Eye (tissue), 1 donor: Measurements from ENCODE around the gene RASL10A.

Experiments used
- DNase-seq: peaks from one replicate; pipeline ENCODE4 v3.0.0-alpha.2; 2015

Gene RASL10A

DNA sequence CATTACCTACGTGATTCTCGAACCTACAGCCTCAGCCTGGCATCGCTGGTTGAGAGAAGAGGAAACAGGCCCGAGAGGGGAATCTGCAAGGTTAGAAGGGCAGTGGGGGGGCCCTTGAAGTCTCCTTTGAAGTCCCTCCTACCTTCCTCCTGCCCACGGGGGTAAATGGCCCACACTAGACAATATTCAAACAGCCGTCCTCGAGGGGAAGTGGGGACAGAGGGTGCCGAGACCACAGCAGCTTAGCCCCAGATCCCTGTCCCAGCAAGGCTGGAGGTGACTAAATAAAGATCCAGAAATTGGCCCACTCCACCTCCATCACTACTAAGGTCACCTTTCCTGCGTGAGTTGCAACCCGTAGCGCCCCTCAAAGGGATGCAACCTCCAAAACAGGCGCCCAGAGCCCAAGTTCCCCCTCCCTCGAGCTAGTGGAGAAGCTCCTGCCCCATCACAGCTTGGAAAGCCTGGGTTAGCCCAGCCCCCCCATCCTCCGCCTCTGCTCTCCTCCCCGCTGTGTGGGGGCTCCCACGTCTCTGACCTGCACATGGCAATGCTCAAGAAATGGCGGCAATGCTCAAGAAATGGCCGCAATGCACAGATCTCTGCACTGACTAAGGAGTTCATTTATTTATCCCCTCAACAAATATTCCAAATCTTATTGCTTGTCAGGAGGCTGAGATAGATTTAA is 788 bp upstream of the RASL10A start:
- DNase-seq, result no peak

DNA sequence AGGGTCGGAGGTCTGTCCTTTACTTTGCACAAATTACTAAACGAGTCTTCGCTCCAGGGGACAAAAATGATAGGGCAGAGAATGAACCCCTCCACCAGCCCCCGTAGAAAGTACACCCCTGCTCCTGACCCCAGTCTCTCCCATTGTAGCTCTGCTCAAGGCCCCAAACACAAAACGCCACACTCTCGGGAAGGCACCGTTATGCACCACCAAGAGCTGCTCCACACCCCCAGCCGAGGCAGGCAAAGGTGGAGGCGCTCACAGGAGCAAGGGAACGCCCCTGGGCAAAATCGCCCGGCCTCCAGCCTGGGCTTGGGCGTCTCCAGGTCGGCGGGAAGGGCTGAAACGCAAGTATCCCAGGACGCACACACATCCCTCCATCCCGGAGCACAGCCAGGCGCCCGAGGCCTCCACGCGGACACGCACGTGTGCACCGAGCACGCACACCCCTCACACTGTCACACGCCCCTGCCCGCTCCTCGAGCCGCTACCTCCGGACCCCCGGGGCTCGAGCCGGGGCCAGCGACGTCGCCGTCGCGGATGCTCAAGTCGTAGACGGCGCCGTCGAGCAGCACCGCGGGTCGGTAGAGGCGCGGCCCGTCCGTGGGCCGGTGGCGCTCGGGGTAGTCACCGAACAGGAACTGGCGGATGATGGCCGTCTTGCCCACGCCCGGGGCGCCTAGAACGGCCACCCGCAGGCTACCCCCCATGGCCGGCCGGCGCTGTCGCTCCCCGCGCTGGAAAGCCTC is 786 bp downstream of the RASL10A start:
- peak; percentile 42 for DNase-seq

DNA sequence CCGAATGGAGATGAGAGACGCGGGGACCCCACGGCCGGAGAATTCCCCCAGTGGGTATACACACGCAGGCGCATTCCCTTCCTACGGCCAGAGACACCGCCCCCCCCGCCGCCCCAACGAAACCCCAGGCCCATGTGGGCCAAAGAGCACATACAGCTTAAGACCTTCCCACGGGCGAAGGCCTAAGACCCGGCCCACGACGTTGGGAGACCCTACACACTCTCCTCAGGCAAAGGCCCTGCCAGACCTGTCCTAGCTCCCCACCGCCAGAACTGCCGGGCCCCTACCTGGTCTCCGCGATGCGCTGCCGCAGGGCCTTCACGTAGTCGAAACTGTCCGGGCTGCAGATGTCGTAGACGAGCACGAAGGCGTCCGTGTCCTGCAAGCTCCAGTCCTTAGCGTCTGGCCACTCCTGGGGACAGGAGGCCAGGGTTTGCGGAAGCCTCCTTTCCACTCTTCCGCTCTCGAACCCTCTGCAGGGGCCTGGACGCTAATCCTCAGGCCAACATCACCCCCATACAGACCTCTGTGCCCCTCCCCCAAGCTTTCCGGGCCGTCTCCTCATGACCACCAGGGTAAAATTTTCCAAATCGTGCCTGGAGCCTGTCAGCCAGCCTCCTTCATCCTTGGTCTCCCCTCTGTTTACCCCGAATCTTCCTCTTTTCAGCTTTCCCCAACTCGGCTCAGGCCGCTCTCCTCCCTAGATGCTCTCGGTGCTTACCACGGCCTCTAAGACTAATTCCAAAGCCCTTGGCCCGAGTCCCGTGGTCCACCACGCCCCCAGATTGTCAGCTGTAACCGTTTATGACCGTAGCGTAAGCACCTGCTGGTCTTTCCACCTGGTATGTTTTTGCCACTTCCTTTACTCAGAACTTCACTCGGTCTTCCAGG is 1.7 kb downstream of the RASL10A start:
- DNase-seq, result peak; percentile 43

DNA sequence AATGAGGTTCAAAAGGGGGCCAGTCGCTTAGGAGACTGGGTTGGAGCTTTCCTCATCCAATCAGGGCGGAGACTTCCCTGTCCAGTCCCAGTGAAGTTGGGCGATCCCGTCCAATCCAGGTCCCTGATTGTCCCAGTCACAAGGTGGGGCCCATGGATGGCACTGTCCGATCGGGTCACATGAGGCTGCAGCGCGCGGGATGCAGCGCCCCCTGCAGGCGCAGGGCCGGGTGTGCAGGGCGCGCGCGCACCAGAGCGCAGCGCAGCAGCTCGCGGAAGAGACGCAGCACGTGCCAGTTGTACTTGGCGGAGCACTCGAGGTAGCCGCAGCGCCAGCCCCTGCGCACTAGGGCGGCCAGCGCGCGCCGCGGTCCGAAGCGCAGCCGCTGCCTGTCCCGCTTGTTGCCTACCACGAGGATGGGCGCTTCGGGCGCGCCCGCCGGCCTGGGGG is 2.3 kb downstream of the RASL10A start:
- DNase-seq, result peak; percentile 77

DNA sequence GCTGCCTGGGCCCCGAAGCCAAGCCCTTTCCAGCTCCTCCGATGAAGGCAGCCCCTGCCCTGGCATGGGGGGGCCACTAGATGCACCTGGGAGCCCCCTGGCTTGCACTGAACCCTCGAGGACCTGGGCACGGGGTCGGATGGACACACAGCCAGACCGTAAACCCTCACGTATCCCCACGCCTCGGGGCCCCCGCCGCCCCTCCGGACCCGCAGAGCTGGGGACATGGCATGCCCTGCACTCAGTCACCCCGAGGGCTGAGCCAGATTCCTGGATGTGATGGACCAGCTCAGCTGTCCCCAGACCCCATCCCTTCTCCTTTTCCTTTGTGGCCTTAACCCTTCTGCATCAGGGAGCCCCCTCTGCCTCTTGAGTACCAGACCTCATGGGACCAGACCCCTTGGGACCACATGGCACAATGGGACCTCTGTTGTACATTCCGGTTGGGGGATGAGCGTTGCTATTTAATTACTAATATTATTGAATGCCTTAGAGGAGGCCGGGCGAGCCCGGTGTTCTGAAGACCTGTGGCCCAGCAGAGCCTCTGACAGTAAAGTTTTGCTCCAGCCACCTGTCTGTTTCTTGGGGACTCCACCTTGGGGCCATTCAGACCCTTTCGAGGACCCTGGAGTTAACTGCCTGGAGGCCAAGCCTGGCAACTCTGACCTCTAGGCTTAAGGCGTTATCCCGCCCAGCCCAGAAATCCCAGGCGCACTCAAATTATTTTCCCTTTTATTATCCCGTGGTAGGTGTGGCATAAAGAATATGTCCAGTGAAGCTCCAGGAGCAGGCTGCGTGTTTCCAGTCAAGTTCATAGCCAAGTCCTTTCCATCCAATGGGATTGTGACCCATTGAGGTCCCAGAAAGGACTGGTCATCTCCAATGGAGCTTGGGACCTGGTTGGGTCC is 3.0 kb downstream of the RASL10A start:
- no peak for DNase-seq

DNA sequence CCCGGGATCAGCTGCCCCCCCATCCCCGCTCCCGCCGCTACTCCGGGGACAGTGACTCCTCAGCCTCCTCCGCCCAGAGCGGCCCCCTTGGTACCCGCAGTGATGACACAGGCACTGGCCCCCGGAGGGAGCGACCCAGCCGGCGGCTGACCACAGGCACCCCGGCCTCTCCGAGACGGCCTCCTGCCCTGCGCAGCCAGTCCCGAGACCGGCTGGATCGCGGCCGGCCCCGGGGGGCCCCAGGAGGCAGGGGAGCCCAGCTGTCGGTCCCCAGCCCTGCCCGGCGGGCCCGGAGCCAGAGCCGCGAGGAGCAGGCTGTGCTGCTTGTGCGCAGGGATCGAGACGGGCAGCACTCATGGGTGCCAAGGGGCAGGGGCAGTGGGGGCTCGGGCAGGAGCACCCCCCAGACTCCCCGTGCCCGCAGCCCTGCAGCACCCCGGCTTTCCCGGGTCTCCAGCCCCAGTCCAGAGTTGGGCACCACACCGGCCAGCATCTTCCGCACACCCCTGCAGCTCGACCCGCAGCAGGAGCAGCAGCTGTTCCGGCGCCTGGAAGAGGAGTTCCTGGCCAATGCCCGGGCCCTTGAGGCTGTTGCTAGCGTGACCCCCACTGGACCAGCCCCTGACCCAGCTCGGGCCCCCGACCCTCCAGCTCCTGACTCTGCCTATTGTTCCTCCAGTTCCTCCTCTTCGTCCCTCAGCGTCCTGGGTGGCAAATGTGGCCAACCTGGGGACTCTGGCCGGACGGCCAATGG is 3.9 kb downstream of the RASL10A start:
- DNase-seq, result no peak

DNA sequence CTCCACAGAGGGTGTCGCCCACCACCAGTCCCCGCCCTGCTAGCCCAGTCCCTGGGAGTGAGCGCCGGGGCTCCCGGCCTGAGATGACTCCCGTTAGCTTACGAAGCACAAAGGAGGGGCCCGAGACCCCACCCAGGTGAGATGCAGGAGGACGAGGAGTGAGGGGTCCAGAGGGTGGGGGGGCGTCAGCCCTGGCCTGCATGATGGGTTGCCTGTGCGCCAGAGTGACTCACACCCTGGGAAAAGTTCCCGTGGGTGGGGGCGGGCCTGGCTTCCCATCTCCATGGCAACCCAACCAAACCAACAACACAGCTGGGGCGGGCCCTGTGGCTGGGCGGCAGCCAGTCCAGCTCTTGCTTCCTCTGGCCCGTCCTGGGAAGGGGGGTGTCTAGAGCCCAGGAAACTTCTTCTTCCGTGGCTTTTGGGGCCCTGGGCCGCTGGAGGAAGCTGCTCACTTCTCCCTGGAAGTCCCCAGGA is 4.6 kb downstream of the RASL10A start:
- DNase-seq, result peak; percentile 92

DNA sequence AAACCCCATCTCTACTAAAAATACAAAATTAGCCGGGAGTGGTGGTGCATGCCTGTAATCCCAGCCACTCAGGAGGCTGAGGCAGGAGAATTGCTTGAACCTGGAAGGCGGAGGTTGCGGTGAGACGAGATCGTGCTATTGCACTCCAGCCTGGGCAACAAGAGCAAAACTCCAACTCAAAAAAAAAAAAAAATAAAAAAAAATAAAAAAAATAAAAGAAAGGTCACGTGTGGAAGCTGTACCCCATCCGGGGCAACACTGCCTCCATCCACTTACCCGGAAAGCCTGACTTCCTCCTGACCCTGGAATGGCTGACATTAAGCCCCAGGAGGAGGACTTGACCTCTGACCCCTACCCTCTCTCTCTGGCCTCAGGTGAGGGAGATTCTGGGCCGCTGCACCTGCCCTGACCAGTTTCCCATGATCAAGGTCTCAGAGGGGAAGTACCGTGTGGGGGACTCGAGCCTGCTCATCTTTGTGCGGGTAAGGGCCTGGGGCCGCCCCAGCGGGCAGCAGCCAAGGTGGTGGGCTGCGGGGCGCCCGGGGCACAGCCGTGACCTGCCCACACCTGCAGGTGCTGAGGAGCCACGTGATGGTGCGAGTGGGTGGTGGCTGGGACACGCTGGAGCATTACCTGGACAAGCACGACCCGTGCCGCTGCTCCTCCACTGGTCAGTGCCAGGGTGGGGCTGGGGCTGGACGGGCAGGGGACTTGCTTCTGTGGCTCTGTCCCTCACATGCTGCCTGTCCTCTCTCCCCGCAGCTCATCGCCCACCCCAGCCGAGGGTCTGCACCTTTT is 5.2 kb downstream of the RASL10A start:
- DNase-seq, result no peak

DNA sequence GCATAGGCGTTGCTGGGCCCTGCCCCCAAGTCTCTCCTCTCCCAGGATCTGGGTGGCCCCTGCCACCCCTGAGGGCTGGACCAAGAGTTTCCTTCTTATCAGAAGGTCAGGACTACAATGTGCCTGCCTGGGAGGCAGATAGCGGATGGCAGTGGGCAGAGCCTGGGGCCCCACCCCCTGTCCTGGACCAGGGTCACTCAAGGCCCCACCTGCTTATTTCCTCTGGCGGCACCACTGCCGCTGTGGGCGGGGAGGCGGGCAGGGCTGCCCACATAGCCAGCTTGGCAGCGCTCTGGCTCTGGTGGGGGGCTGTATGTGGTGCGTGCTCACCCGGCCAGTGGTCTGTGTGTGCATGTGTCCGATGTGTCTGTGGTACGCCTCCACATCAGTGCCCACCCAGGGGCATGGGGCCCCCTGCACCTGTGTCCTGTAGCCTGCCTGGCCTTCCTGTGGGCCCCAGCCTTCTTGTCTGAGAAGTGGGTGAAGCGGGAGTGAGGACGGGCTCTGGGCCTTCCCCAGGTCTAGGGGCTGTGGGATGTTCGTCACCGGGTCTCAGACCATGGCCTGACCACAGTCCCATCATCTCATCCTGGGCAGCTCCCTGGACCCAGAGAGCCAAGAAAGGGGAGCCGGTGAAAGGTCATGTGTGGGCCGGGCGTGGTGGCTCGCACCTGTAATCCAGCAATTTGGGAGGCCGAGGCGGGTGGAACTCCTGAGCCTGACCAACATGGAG is 6.0 kb downstream of the RASL10A start:
- DNase-seq, result no peak

DNA sequence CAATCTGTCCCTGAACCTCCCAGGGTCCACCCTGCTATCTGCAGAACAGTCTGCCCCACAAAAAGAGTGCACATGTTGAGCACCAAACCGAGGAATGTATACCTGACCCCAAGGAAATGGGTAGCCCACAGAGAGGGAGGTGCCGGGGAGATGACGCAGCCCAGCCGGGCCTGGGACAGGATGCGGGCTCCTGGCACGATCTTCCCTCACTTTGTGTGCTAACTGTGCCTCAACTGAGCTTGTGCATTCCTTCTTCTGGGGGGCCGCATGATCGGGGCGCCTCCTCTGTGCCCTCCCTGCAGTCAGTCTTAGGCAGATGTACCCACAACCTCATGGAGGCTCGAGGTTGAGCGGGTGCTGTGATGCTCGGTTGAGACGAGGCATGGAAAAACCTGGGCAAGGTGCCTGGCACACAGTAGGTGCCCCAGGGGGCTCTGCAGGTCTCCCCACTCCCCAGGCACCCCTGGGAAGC is 6.7 kb downstream of the RASL10A start:
- no peak for DNase-seq

DNA sequence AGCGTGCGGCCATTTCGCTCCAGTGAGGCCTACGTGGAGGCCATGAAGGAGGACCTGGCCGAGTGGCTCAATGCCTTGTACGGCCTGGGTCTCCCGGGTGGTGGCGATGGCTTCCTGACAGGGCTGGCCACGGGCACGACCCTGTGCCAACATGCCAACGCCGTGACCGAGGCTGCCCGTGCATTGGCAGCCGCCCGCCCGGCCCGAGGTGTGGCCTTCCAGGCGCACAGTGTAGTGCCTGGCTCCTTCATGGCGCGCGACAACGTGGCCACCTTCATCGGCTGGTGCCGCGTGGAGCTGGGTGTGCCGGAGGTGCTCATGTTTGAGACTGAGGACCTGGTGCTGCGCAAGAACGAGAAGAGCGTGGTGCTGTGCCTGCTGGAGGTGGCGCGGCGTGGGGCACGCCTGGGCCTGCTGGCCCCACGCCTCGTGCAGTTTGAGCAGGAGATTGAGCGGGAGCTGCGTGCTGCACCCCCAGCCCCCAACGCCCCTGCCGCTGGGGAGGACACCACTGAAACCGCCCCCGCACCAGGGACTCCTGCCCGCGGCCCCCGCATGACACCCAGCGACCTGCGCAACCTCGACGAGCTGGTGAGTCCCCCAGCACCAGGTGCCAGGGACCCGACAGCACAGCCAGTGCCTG is 7.2 kb downstream of the RASL10A start:
- no peak for DNase-seq

DNA sequence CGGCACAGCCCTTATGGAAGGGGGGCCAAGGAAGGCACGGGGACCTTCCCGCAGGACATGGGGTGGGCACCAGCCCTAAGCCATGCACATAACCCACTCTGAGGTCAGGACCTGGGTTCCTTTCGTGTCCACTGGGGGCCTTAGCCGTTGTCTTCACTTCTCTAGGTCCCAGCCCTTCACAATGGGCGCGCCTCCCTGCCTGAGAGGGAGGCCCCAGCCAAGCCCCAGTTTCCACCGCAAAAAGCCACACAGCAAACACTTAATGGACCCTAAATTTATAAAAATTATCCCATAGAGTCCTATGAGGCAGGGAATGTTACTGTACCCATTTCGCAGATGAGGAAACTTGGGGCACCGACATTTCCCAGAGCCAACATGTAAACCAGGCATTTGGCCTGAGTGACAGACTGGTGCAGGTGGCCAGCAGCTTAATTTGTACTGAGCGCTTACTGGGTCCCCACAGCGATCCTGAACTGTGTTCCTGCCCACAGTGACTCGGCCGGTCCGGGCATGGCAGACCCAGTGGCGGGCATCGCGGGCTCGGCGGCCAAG is 7.8 kb downstream of the RASL10A start:
- no peak for DNase-seq

DNA sequence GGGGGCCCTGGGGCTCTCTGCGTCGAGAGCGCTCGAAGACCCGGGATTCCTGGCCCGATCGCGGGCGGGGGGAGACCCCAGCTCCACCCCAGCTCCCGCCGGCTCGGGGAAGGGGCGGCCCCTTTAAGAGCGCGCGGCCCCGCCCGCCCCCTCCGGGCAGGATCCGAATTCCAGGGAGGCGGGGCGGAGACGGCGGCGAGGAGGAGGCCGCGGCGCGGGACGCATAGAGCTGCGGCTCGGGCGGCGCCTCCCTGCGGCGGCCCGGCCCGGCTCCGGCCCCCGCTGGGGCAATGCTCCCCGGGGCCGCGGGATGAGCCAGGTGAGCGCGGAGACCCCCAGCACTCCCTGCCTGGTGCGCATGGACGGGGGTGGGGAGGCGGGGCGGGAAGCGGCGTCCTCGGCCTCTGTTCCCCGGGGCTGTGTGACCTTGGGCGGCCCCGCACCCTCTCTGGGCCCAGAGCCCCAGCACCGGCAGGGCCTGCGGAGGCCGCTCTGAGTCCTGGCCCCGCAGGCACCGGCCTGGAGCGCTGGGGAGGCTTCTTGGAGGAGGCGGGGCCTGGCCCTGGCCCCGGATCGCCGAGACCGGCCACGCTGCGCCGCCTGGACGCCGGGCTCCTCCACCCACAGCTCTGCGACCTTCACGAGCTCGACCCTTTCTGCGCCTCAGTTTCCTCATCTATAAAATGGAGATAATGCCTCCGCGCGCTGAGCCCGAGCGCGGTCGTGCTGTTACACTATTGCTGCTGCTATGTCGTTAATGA is 8.5 kb downstream of the RASL10A start:
- peak; percentile 91 for DNase-seq

DNA sequence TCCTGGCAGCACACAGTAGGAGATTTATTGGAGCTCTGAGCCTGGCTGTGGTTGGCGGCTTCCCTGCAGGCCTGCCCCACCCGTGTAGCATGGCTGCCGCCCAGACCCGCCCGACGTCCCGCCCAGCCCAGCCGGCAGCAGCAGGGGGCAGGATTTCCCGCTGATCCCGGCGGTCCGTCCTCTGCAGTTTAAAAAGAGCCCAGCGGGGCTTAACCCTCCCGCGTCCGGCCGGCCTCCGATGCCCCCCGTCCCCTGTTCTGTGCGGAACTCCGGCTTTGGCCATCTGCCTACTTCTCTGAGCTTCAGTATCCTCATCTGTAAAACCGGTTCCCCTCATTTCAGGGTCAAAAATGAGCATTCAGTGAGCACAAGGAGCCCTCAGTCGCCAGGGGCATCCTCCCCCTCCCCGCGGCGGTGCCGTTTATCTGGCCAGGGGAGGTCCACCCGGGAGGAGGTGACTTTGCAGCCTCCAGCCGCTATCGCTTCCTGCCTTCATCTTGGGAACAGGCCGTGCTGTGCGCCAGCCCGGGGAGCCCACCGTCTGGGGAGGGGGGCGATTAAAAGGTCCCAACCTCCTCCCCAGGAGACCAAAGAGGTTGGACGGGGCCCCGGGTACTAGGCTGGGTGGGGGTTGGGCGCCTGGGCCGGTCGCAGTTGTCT is 9.2 kb downstream of the RASL10A start, which contains the start of gene GAS2L1:
GAS2L1 (plus strand) TSS at position 476 of the 660 bp plus-strand sequence. CDS start 1,456 bp downstream, outside the sequence.
- peak; percentile 87 for DNase-seq

DNA sequence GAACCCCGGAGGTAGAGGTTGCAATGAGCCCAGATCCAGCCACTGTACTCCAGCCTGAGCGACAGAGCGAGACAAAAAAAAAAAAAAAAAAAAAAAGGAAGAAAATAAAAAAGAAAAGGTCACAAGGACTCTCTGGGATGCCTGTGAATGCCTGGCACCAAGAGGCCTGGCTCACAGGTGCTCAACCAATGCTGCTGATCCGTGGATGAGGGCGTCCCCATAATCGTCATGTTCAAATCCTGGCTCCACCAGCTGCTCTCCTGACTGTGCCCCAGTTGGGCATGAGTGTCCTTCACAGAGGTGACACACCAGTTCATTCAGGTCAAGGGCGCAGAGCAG is 9.7 kb downstream of the RASL10A start:
- DNase-seq, result no peak

DNA sequence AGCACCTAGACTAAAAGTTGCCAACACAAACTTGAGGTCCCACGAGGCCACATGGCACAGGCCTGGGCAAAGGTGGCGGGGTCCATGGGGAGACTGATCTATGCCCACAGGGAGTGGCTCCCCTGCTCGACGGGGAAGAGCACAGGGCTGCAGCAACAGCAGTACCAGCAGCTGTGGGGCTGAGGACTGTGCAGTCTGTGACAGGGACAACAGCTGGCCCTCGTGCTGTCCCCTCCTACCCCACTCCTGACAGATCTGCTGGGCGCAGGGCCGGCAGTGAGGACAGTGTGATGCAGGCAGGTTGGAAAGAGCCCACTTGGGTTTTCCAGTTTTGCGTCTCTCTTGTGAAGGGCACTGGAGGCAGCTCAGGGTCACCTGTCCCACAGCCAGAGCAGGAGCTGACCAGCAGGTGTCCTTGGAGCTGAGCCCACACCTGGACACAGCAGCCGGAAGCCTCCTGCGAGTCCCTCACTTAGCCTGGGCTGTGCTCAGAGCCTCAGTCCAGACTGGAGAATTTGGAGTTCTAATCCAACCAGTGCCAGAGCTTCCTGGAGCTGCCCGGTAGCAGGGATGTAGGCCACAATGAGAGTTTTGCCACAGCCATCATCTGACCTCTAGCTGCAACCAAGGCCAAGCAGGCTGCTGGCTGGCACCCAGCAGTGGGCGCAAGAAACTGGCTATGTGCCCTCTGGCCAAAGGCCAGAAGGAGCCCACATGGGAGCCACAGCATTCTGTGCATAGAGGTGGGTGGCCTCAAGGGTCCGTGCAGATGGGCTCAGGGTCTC is 12.6 kb downstream of the RASL10A start:
- DNase-seq, result peak; percentile 29

DNA sequence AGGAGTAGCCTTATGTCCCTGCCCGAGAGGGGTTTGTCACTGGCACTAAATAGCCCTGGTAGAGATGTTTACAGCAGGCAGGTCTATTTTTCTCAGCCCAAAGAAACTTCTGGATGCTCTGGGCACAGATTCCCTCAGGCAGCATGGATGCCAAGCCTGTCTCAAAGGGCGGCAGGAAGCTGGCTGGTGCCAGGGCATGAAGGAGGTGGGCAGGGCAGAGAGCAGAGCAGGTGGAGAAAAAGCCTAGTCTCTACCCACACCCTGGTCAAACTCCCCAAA is 13.2 kb downstream of the RASL10A start:
- DNase-seq, result no peak
